Erythroblast (primary cell): Measurements from ENCODE around the gene ZBTB20.

Experiments
- GATA1 ChIP-seq: IDR thresholded peaks from 2 replicates; pipeline ENCODE4 v1.6.1; 2011; ENCODE audit warnings: low read depth, mild to moderate bottlenecking, control low read depth, low read length, moderate library complexity
- POLR2A ChIP-seq: IDR thresholded peaks from 2 replicates; pipeline ENCODE4 v1.6.1; 2011; ENCODE audit warnings: mild to moderate bottlenecking, low read length

DNA sequence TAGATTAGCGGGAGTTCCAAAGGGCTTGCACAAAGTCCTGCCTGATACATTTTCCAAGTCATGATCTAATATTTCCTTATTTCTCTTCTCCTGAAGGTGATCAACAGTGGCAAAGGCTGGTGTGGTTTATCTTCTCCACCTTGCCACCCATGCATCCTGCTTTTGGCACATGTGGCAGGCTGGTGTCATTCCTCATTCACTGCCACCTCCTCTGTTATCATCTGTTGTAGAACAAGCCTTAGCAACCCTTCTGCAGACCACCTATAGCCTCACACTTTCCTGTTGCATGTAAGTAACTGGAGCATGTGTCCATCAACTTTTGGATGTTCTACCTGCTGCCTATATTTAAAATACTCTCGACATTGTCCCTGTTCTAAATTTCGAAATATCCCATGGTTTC, 294.1 kb downstream of the ZBTB20 start:
- no peak for TF ChIP-seq POLR2A
- TF ChIP-seq GATA1, result no peak
